GM18517 (cell line): ENCODE data around the gene WDR4.
"Not testable (repeated sequence)": the region's sequence is repeated elsewhere in the genome, so short reads cannot be mapped to it uniquely, and the experiment has no call there.

ENCODE experiments used
- ATAC-seq: cut with Tn5 transposase; IDR thresholded peaks from one replicate; pipeline ENCODE4 v1.9.1; 2021; ENCODE audit warnings: mild to moderate bottlenecking, moderate library complexity; ENCODE audit not compliant: unreplicated experiment

Gene WDR4

GRCh38 chr21:42854246-42855010, 24.9 kb downstream of the WDR4 start:
- ATAC-seq = no peak

GRCh38 chr21:42853621-42854020, 25.7 kb downstream of the WDR4 start:
- no peak for ATAC-seq

- no peak for ATAC-seq
Observed at GRCh38 chr21:42852925-42853570, 26.3 kb downstream of the WDR4 start.

- no peak for ATAC-seq
Observed at GRCh38 chr21:42851812-42852665, 27.3 kb downstream of the WDR4 start.

- ATAC-seq = no peak
Observed at GRCh38 chr21:42850866-42851391, 28.4 kb downstream of the WDR4 start.

GRCh38 chr21:42850463-42850862, 28.9 kb downstream of the WDR4 start:
- no peak for ATAC-seq

- ATAC-seq = no peak
Observed at GRCh38 chr21:42849759-42850412, 29.5 kb downstream of the WDR4 start.

- ATAC-seq = no peak
Observed at GRCh38 chr21:42848932-42849758, 30.2 kb downstream of the WDR4 start.

GRCh38 chr21:42848144-42848931, 31.0 kb downstream of the WDR4 start:
- not testable (repeated sequence) for ATAC-seq

- ATAC-seq = no peak
Observed at GRCh38 chr21:42847726-42848125, 31.6 kb downstream of the WDR4 start.

- no peak for ATAC-seq
Observed at GRCh38 chr21:42847051-42847707, 32.2 kb downstream of the WDR4 start.

- ATAC-seq = no peak
Observed at GRCh38 chr21:42846221-42846620, 33.1 kb downstream of the WDR4 start.

- ATAC-seq = no peak
Observed at GRCh38 chr21:42845296-42845965, 33.9 kb downstream of the WDR4 start.

GRCh38 chr21:42844411-42845113, 34.8 kb downstream of the WDR4 start:
- no peak for ATAC-seq

GRCh38 chr21:42843056-42843455, 36.3 kb downstream of the WDR4 start:
- ATAC-seq = no peak

- ATAC-seq = not testable (repeated sequence)
Observed at GRCh38 chr21:42841916-42842655, 37.3 kb downstream of the WDR4 start.
